Ascending aorta (tissue), 2 donors: Measurements from ENCODE around the gene WDFY2. TPM values are rescaled to one million over a fixed set of nuclear protein-coding genes. Genes with fewer than 3 reads are reported as not detected.
"Not testable (repeated sequence)": the region's sequence is repeated elsewhere in the genome, so short reads cannot be mapped to it uniquely, and the experiment has no call there.

ENCODE experiments used
- DNase-seq, 2 donors: peaks; one replicate each; pipeline ENCODE4 v3.0.0-alpha.2; 2019; ENCODE audit warnings: low spot score in 2 of 2
- H3K27ac ChIP-seq, 2 donors: fragments of 200-600 bp; sonication (generic); one replicate each; pipeline ENCODE4 v1.5.1; 2016 to 2017; ENCODE audit warnings: mild to moderate bottlenecking in 1 of 2
- H3K27me3 ChIP-seq: fragments of 200-600 bp; sonication (generic); one replicate; pipeline ENCODE4 v1.5.1; 2017
- H3K36me3 ChIP-seq, 2 donors: fragments of 200-600 bp; sonication (generic); one replicate each; pipeline ENCODE4 v1.5.1; 2016
- H3K4me1 ChIP-seq, 2 donors: fragments of 200-600 bp; sonication (generic); one replicate each; pipeline ENCODE4 v1.5.1; 2016 to 2017; ENCODE audit warnings: mild to moderate bottlenecking in 1 of 2
- H3K4me3 ChIP-seq, 2 donors: fragments of 200-600 bp; sonication (generic); one replicate each; pipeline ENCODE4 v1.5.1; 2016 to 2017; ENCODE audit warnings: mild to moderate bottlenecking in 1 of 2
- H3K9me3 ChIP-seq, 2 donors: fragments of 200-600 bp; sonication (generic); one replicate each; pipeline ENCODE4 v1.5.1; 2016
- CTCF ChIP-seq, 3 experiments: fragments of 200-600 bp in 2 of 3; fragments of 450-650 bp in 1 of 3; sonication (generic) in 2 of 3; IDR thresholded peaks; one replicate each; pipeline ENCODE4 v1.5.1; 2016 to 2019; ENCODE audit warnings: antibody characterized with exemption in 3 of 3, mild to moderate bottlenecking in 1 of 3, moderate library complexity in 1 of 3
- intact Hi-C: fragments of 100-400 bp; cut with DNase I; formaldehyde crosslinking; loops from one replicate; pipeline ENCODE4 v1.15.1; 2023
- total RNA-seq: library from RNA; depleted of rRNA; stranded (reverse); fragments of >200 nt; gene quantifications from one replicate; pipeline ENCODE4 v1.1.0, GENCODE V29; 2016

WDFY2 gene
- total RNA-seq, 1 donor from 2014 or later: 6.1 TPM

- no peak for TF ChIP-seq CTCF (IDR thresholded peaks at IDR 0.05)
- DNase-seq: no peak
- Histone ChIP-seq H3K4me1 (peaks cover 0 to 27% of the 10 kb centered on the region in 2 donors), H3K36me3 (no peaks in the 10 kb centered on the region), H3K4me3 (no peak overlapping the region), H3K27ac (peak overlapping the region; percentile 55 to 58), H3K9me3 (no peaks in the 10 kb centered on the region), H3K27me3 (no peaks in the 10 kb centered on the region)
- intact Hi-C loops: loop anchor here (2.0 kb wide), 1 partner anchor 26 kb away; no protein-coding TSS in a partner anchor
These were observed 6.1 kb downstream of the WDFY2 start for GRCh38 chr13:51590231-51590970.

GRCh38 chr13:51590971-51591627, 6.8 kb downstream of the WDFY2 start:
- intact Hi-C loops: loop anchor here (2.0 kb wide), 1 partner anchor 26 kb away; no protein-coding TSS in a partner anchor
- Histone ChIP-seq H3K27ac (peak overlapping the region; percentile 55 to 58), H3K36me3 (no peaks in the 10 kb centered on the region), H3K27me3 (no peaks in the 10 kb centered on the region), H3K4me1 (peaks cover 0 to 26% of the 10 kb centered on the region in 2 donors), H3K4me3 (peak overlapping the region in 1 of 2 donors; percentile 6), H3K9me3 (no peaks in the 10 kb centered on the region)
- peak in 1 of 2 donors; percentile 63 for DNase-seq
- no peak for TF ChIP-seq CTCF (IDR thresholded peaks at IDR 0.05)

- DNase-seq, H3K4me3 ChIP-seq, H3K36me3 ChIP-seq, H3K9me3 ChIP-seq, H3K27me3 ChIP-seq: not testable (repeated sequence)
- Histone ChIP-seq H3K27ac (peak overlapping the region; percentile 55 to 58), H3K4me1 (peaks cover 0 to 23% of the 10 kb centered on the region in 2 donors)
- intact Hi-C loops: loop anchor here (2.0 kb wide), 1 partner anchor 25 kb away; no protein-coding TSS in a partner anchor
These were observed 7.7 kb downstream of the WDFY2 start for GRCh38 chr13:51591938-51592337.

- H3K27me3 ChIP-seq: no peaks in the 10 kb centered on the region
- H3K4me1 ChIP-seq: peaks cover 0 to 21% of the 10 kb centered on the region in 2 donors
- H3K9me3 ChIP-seq: no peaks in the 10 kb centered on the region
- no peaks in the 10 kb centered on the region for H3K36me3 ChIP-seq
- H3K4me3 ChIP-seq: no peak overlapping the region
- no peak overlapping the region for H3K27ac ChIP-seq
- no peak for DNase-seq
- no peak for TF ChIP-seq CTCF (IDR thresholded peaks at IDR 0.05)
- intact Hi-C loops: no loop called here
These were observed 10.2 kb downstream of the WDFY2 start for GRCh38 chr13:51594432-51594831.

- Histone ChIP-seq H3K9me3 (no peaks in the 10 kb centered on the region), H3K4me1 (peaks cover 0 to 11% of the 10 kb centered on the region in 2 donors)
- intact Hi-C loops: no loop called here
These were observed 11.2 kb downstream of the WDFY2 start for GRCh38 chr13:51595416-51595815.

More at GRCh38 chr13:51595416-51595815, 11.2 kb downstream of the WDFY2 start:
- no peak overlapping the region for H3K27ac ChIP-seq
- no peak for DNase-seq
- H3K36me3 ChIP-seq: no peaks in the 10 kb centered on the region
- H3K27me3 ChIP-seq: no peaks in the 10 kb centered on the region
- no peak for TF ChIP-seq CTCF (IDR thresholded peaks at IDR 0.05)
- H3K4me3 ChIP-seq: no peak overlapping the region
